ENCODE data around the gene LRIG1.

GRCh38 chr3:66342717-66343356 lies 158.0 kb downstream of the LRIG1 start:
- TF ChIP-seq CTCF (IDR thresholded peaks at IDR 0.05; ENCODE audit: insufficient read depth, low read length) (no peak), POLR2AphosphoS5 (IDR thresholded peaks at IDR 0.05; ENCODE audit: low read depth) (no peak)
